ELF-1 (cell line): Measurements from ENCODE around the gene RSRP1.
"Not testable (repeated sequence)": the region's sequence is repeated elsewhere in the genome, so short reads cannot be mapped to it uniquely, and the experiment has no call there.

Experiments used
- DNase-seq: peaks from one replicate; pipeline ENCODE4 v3.0.0-alpha.2; 2016; ENCODE audit warnings: low read depth, low spot score

The RSRP1 gene

DNA sequence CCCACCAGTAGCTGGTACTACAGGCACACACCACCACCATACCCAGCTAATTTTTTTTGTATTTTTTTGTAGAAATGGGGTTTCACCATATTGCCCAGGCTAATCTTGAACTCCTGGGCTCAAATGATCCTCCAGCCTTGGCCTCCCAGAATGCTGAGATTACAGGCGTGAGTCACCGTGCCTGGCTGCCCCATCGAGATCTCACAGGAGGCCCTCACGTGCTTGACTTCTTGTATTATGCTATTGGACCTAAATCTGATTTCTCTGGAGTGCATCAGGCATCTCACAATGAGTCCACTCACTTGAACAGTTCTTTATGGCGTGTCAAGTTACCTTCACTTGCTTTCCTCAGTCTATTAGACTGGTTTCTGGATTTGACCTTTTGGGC lies 9.3 kb upstream of the RSRP1 start:
- DNase-seq = peak; percentile 11

DNA sequence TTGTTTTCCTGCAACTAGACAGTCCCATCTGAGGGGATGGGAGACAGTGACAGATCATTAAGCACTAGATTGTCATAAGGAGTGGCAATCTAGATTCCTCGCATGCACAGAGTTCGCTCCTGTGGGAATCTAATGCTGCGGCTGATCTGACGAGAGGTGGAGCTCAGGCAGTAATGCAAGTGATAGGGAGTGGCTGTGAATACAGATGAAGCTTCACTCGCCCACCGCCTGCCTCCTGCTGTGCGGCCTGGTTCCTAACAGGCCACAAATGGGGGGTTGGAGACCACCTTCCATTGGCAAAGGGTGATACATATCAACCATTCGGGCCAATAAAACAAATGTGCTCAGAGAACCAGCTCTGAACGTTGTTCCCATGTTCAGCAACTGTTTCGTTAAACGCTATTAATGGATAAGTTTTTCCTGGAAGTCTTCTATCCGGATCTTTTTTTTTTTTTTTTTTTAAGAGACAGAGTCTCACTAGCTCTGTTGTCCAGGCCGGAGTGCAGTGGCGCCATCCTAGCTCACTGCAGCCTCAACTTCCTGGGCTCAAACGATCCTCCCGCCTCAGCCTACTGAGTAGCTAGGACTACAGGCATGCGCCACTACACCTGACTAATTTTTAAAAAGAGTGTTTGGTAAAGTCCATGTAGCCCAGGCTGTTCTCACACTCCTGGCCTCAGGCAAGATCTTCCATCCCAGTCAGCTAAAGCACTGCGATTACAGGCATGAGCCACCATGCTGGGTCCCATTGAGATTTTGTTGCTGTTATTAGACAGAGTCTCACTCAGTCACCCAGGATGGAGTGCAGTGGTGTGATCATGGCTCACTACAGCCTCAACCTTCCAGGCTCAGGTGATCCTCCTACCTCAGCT lies 8.7 kb upstream of the RSRP1 start:
- DNase-seq = peak; percentile 69

DNA sequence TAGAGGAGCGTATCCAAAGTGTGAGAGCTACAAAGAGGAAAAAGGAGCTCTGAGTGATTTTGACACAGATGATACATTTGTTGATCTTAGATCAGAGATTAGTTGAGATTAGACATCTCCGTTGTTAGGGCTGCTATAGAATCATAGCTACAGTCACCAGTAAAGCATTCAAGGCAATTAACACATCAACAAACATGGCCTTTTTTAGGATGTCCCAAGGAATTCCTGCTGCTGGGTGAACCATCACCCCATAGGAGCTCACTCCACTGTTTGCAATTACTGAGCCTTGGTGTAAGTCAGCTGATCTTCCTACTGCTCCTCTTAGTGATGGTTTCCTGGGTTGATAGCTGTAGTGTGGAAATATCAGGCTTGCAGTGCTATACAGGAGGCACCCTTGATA lies 6.7 kb upstream of the RSRP1 start:
- DNase-seq = peak; percentile 22

DNA sequence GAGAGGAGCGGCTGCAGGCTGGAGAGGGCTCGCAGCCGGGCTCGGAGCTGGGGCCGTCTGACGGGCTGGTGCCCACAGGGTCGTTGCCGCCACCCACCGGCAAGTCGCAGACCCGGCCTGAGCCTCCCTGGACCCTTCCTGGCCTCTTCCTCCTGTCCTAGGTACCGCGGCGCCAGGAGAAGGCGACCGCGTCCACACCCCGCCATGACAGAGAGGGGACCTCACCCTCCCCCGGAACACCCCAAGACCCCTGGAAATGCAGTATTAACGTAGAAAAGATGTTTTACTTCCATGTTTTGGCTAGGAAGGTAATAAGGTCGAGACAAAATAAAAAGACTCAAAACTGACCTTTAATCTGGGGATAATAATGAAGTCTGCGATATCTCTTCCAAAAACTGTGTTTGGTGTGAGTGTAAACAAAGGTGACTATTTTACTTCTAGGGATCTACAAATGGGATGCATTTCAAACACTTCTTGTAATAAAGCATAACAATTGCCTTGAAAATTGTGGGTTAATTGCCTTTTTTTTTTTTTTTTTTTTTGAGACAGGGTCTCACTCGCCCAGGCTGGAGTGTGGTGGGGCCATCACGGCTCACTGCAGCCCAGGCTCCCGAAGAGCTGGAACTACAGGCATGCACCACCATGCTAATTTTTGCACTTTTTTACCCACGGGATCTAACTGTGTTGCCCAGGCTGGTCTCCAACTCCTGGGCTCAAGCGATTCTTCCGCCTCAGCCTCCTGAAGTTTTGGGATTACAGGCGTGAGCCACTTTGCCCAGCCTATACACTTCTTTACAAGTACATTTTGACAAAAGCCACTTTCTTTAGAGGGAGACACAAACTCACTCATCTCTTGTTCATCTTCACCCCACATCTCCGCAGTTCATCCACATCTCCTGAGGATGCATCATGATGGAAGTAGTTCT lies 838 bp upstream of the RSRP1 start:
- DNase-seq = no peak

DNA sequence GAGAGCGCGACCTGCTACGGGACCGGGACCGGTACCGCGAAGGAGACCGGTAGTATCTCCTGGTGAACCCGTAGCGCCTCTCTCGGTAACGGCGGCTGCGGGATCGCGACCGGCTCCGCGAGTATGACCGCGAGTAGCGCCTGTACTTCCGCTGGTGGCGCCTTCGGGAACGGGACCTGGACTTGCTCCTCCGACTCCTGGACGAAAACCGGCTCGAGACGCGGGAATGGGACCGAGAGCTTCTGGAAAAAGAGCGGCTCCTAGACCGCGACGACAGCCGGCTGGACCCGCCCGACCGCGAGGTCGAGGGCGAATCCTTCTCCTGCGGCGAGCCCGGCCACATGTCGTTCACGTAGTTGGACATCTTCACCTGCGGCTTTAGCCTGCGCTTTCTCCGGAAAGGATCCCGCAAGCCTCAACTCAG lies 642 bp downstream of the RSRP1 start:
- DNase-seq = no peak

DNA sequence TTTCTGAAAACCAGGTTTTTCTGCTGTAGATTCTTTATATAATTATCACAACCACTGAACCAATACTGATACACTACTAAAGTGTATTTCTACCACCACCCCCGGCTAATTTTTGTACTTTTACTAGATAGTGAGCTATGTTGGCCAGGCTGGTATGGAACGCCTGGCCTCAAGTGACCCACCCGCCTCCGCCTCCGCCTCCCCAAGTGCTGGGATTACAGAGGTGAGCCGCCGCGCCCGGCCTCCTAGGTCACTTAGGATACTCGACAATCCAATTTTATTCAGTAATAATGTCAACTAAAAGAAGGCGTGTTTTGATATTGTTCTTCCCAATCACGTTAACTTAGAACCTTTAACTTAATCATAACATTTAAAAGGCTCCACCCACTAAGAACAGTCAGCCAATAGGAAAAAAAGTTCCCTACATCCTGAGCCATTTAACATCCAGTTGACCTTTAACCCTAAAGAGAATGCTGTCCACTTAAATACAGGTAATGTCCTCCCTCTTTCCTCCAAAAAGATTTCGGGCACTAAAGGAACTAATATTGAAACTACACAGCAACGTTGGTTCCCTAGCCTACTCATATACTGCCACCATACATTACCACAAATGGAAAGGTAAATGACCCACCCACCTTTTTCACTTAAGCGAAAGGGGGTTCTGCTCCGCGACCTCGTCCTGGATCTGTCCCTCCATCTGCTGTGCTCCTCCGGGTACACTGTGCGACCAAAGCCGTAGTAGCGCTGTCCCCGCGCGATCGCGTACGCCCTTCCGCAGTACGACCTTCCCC lies 1.2 kb downstream of the RSRP1 start:
- DNase-seq = peak; percentile 48

DNA sequence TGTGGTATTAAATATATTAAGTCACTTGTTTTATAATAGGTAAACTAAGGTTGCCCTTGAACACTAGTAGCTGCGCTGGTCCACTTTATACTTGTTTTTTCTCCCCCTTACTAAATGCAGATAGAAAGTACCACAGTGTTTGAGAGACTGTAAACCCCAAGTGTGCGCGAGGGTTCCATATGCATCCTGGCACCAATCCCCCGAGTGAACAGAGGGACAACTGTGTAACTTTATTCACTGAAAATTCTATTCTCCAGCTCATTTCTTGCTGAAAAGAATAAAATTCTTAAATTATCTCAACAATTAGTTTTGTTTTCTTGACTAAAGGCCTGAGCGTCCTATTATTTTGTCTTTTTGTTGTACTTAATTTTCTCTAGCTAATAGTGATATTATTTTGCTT lies 1.9 kb downstream of the RSRP1 start:
- no peak for DNase-seq

DNA sequence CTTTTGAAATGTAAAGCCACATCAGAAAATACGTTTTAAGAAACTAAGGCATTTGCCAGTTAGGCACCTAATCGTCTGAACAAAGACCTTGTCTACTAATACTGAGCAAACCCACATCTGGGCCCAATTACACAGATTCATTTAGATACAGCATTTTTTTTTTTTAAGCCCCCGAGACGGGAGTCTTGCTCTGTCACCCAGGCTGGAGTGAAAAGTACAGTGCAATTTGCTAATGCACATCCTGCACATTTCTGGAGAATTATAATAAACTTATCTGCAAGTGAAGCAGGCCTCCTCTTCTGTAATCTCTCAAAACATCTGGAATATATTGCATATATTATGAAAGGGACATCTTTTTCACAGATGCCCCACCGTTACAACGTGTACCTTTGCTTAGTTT lies 3.3 kb downstream of the RSRP1 start:
- no peak for DNase-seq

DNA sequence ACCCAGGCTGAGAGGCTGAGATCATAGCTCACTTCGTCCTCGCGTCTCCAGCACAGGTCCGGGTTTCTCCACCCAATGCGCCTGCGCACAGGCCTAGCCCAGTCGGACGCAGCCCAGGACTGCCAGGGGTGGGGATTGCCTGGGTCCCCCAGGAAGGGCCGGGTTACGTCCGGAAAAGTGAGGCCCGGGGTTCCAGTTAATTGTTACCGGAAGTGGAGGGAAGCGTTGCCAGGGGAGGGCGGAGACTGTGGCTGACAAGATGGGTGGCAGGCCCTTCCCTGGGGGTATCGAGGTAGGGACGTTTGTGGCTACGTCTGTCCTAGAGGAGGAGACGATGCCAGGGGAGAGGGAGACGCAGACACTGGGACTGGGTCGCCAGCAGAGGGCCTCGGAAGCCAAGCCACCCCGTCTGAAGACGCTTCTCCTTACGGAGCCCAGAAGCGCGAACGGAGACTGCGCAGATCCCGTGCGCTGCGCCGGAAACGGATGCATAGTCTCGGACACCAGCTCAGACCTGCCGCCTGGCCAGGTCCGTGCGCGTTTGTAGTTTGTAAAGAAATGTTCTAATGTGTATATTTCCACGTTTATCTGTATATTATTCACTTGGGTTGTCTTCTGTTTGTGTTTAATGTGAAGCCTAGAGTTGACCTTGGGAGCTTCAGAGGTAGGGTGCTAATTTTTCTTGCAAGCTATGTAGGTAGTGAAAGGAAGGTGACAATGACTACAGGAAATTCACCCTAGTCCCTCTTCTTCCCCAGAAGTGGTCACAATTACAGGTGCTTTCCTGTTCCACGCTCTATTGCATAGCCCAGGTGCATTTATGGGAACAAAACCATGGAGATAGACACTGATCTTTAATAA lies 7.3 kb downstream of the RSRP1 start:
- peak; percentile 98 for DNase-seq

DNA sequence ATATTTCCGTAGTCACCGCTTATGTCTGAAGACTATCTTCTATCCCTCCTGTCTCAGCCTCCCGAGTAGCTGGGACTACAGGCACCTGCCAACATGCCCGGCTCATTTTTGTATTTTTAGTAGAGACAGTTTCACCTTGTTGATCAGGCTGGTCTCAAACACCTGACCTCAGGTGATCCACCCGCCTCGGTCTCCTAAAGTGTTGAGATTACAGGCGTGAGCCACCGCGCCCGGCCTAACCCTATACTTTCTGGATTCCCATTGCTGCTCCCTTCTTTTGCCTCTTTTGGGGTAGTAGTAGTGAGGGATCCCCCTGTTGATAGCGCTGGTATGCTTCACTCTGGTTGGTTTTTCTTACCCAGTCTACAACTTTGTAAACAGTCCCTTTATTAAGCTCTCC lies 9.2 kb downstream of the RSRP1 start:
- DNase-seq = no peak

DNA sequence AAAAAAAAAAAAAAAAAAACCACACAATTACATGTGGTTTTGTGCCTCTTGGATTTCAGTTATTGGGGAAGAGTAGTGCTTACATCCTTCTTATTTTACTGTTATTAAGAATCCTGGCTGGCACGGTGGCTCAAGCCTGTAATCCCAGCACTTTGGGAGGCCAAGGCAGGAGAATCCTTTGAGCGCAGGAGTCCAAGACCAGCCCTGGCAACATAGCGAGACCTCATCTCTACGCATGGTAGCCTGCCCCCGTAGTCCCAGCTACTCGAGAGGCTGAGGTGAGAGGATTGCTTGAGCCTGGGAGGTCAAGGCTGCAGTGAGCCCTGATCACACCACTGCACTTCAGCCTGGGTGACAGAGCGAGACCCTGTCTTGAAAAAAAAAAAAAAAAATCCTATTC lies 11.0 kb downstream of the RSRP1 start:
- not testable (repeated sequence) for DNase-seq

DNA sequence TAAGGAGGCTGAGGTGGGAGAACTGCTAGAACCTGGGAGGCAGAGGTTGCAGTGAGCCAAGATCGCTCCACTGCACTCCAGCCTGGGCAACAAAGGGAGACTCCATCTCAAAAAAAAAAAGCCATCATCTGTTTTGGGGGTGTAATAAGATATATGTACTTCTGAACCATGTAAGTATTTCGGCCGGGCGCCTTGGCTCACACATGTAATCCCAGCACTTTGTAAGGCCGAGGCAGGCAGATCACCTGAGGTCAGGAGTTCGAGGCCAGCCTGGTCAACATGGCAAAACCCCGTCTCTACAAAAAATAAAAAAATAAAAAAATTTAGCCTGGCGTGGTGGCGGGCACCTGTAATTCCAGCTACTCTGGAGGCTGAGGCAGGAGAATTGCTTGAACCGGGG lies 11.8 kb downstream of the RSRP1 start:
- DNase-seq = not testable (repeated sequence)

DNA sequence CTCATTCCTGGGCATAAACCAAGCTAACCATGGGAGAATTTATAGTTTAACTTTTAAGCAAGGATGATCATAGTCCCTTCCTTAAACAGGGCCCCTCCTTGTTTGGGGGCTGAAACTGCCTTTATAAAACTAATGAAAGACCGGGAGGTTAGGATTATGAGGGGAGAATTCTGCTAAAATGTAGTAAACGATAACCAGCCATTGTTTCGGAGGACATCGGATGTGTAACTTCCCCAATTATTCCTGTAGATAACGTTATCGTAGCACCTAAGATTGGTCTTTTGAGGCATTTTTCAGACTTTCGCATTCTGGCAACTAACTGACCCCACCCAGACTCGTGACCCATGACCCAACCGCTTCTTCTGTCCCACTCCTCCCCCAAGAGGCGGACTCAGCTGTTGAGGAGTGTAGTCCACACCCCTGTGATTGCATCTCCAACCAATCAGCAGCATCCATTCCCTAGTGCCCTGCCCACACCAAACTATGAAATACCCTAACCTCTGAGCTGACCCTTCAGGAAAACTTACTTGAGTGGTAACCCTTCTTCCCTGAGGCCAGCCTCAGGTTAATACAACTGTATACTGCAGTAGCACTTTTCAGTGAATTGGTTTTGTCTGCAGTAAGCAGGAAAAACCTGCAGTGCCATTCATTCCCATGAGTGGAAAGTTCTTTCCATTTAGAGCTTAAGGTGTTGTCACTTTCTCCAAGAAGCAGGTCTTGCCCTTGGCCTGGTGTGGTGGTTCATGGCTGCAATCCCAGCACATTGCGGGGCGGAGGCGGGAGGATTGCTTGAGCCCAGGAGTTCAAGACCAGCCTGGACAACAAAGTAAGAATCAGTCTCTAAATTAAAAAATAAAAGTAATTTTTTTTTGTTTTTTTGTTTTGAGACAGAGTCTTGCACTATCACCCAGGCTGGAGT lies 14.1 kb downstream of the RSRP1 start:
- peak; percentile 92 for DNase-seq

DNA sequence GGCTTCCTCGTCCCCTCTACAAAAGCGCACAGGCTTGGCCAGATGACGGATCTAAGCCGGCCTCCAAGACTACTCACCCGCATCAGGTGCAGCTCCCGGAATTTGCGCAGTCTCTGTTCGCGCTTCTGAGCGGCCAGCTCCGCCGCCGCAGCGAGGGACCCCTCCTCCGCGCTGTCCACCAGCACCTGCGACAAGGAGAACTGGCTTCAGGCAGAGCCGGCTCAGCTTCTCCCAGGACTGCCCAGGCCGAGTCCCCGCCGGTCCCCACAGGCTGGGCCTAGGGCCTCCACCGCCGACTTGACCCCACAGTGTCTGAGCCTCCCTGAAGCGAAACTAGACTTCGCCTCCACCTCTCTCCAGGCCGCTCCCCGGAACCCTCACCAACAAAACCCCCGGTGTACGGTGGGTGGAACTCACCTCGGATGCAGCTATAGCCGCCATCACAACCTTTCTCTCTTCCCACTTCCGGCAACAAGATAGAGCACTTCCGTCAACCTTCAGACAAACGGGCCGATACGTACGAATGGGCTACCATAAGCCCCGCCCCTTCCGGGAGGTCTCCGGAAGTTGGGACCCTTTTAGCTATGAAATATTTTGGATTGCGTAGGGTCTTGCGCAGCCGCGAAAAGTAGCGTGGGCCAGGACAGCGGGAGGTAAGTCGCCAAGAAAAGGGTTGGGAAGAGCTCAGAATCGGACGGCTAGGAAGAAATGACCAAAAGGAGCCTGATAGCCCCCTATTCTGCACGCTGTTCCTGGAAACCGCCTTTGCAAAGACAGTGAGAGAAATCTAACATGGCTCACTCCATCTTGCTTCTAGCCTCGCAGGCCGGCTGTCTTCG lies 15.0 kb downstream of the RSRP1 start, which contains the start of gene SYF2:
Gene SYF2, minus strand, starts transcription at position 476 of the 839 bp plus-strand sequence. Its CDS starts 35 bp downstream, at position 441.
- peak; percentile 95 for DNase-seq

DNA sequence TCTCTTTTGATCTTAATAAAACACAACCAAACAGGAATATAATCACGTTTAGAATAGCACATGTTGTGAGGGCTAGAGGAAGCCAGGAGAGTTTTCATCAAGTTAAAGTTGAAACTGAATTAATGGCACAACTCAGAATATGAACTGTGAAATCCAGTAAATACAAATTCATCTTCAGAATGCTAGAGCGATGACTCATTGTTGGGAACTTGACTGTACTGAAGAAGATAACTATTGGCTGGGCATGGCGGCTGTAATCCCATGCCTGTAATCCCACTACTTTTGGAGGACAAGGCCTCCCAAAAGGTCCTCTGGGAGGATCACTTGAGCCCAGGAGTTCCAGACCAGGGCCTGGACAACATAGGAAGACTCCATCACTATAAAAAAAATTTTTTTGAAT lies 23.8 kb downstream of the RSRP1 start:
- no peak for DNase-seq

DNA sequence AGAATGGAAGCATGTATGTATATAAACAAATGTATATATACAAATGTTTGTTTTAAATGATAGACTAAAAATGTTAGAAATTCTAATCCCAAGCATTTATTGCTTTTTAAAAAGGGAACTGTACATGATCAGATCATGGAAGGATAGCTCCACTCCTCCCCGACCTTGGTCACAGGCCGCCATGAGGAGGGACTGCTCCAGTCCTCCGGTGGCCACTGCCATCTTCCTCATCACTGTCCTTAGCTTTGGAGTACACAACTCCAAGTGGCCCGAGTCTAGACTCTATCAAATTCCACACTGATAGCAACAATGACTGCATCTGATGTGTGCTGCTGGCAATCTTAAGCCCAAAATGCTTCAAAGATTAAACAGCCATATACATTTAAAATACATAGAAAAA lies 24.6 kb downstream of the RSRP1 start:
- DNase-seq = no peak

DNA sequence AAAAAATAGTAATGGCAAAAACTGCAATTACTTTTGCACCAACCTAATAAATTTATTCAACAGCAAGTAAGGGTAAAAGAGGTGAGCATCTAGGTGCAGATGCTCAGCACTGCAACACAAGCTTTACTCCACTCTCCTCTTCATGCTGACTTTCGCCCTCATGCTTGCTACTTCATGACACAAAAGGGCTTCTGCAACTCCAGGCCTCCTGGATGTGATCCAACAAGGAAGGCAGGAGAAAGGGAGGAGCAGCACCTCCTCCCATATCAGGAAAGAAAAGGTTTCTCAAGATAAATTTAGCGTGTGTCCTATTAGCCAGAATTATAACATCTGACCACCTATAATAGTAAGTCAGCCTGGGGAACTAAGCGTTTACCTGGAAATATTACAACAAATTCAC lies 26.6 kb downstream of the RSRP1 start:
- no peak for DNase-seq

DNA sequence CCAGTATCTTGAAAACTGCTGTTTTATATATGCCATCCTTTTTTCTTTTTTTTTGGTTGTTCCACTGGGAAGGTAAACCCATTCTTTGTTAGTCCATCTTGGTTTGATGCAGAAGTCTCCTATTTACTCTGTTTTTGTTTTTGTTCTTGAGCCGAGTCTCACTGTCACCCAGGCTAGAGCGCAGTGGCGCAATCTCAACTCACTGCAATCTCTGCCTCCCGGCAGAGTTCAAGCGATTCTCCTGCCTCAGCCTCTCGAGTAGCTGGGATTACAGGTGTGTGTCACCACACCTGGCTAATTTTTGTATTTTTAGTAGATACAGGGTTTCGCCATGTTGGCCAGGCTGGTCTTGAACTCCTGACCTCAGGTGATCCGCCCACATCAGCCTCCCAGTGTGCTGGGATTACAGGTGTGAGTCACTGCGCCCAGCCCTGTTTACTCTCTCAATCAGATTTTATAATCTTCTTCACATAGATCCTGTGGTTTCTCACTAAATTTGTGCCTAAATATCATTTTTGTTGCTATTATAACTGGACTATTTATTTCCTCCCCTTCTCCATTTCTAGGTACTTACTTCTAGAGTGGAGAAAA lies 27.5 kb downstream of the RSRP1 start:
- DNase-seq = no peak
